Activated naive CD8-positive, alpha-beta T cell treated with anti-CD3 and anti-CD28 coated beads, Interleukin-2, amount 10 ng/mL, durations not matched to agents 7 days and 5 days (primary cell): ENCODE results near the gene MYO1B. TPM values are rescaled to one million over a fixed set of nuclear protein-coding genes. Genes with fewer than 3 reads are reported as not detected.
A peak's percentile ranks its signal among the peaks of the same experiment; 100 is the strongest.

ENCODE experiments used
- ATAC-seq: fragments of 150-1000 bp; cut with Tn5 transposase; one replicate; pipeline ENCODE4 v1.10.0; 2021; ENCODE audit warnings: low read depth, moderate library complexity
- POLR2A ChIA-PET: fragments of 350-600 bp; sonication (Branson Sonifier 250); formaldehyde crosslinking; loops from one replicate; lab custom pipeline; 2021; ENCODE audit warnings: antibody characterized with exemption; lab: Charles Lee
- DNase-seq: peaks from one replicate; pipeline ENCODE4 v3.0.0; 2021
- H3K27ac Mint-ChIP-seq: one replicate; pipeline ENCODE4 v1.8.0; 2022; ENCODE audit warnings: mild to moderate bottlenecking, mixed read lengths
- H3K27me3 Mint-ChIP-seq: one replicate; pipeline ENCODE4 v1.8.0; 2022; ENCODE audit warnings: mild to moderate bottlenecking, moderate library complexity, mixed read lengths
- H3K36me3 Mint-ChIP-seq: one replicate; pipeline ENCODE4 v1.8.0; 2021; ENCODE audit warnings: mild to moderate bottlenecking, mixed read lengths
- H3K4me1 Mint-ChIP-seq: one replicate; pipeline ENCODE4 v1.8.0; 2021; ENCODE audit warnings: mixed read lengths
- H3K4me3 Mint-ChIP-seq: one replicate; pipeline ENCODE4 v1.8.0; 2022; ENCODE audit warnings: mild to moderate bottlenecking, moderate library complexity, mixed read lengths
- H3K9me3 Mint-ChIP-seq: one replicate; pipeline ENCODE4 v1.8.0; 2021; ENCODE audit warnings: mixed read lengths
- total RNA-seq, 2 experiments: library from RNA; stranded (reverse); gene quantifications; one replicate each; pipeline ENCODE4 v1.2.3, GENCODE V29; 2021

MYO1B gene
- total RNA-seq, 2 experiments from 2014 or later: 3.2 to 3.9 TPM

GRCh38 chr2:191411472-191411871, 166.3 kb downstream of the MYO1B start:
- ATAC-seq (no peak), DNase-seq (no peak)
- Mint-ChIP-seq H3K36me3 (peaks cover 2% of the 10 kb centered on the region), H3K4me3 (no peak overlapping the region), H3K27me3 (no peaks in the 10 kb centered on the region), H3K9me3 (no peaks in the 10 kb centered on the region), H3K4me1 (no peaks in the 10 kb centered on the region), H3K27ac (no peak overlapping the region)
- POLR2A ChIA-PET: no interaction called here

GRCh38 chr2:191412353-191412752, 167.1 kb downstream of the MYO1B start:
- Mint-ChIP-seq H3K9me3 (no peaks in the 10 kb centered on the region), H3K27ac (no peak overlapping the region), H3K4me1 (no peaks in the 10 kb centered on the region), H3K27me3 (no peaks in the 10 kb centered on the region), H3K4me3 (no peak overlapping the region), H3K36me3 (peaks cover 2% of the 10 kb centered on the region)
- POLR2A ChIA-PET: no interaction called here
- ATAC-seq (no peak), DNase-seq (no peak)

GRCh38 chr2:191415101-191415500, 169.9 kb downstream of the MYO1B start:
- ATAC-seq: no peak

GRCh38 chr2:191415858-191416257, 170.7 kb downstream of the MYO1B start:
- ATAC-seq (no peak), DNase-seq (no peak)
- Mint-ChIP-seq H3K27me3 (no peaks in the 10 kb centered on the region), H3K4me1 (no peaks in the 10 kb centered on the region), H3K27ac (no peak overlapping the region), H3K4me3 (no peak overlapping the region), H3K9me3 (no peaks in the 10 kb centered on the region), H3K36me3 (peaks cover 2% of the 10 kb centered on the region)
- POLR2A ChIA-PET: no interaction called here

More at GRCh38 chr2:191415101-191415500, 169.9 kb downstream of the MYO1B start:
- Mint-ChIP-seq H3K4me1 (no peaks in the 10 kb centered on the region), H3K36me3 (peaks cover 2% of the 10 kb centered on the region), H3K9me3 (no peaks in the 10 kb centered on the region), H3K27ac (no peak overlapping the region), H3K4me3 (no peak overlapping the region), H3K27me3 (no peaks in the 10 kb centered on the region)
- DNase-seq: no peak
- POLR2A ChIA-PET: no interaction called here

GRCh38 chr2:191417746-191418145, 172.5 kb downstream of the MYO1B start:
- no peaks in the 10 kb centered on the region for H3K27me3 Mint-ChIP-seq
- H3K36me3 Mint-ChIP-seq: peaks cover 2% of the 10 kb centered on the region
- no peaks in the 10 kb centered on the region for H3K9me3 Mint-ChIP-seq
- DNase-seq (no peak), ATAC-seq (no peak)
- no peak overlapping the region for H3K4me3 Mint-ChIP-seq
- POLR2A ChIA-PET: no interaction called here
- H3K27ac Mint-ChIP-seq: no peak overlapping the region
- peaks cover 4% of the 10 kb centered on the region for H3K4me1 Mint-ChIP-seq

GRCh38 chr2:191421950-191422349, 176.7 kb downstream of the MYO1B start:
- POLR2A ChIA-PET: interaction anchor here (0.6 kb wide), 1 partner anchor 50 kb away, joined by 3 read pairs; no protein-coding TSS in a partner anchor
- Mint-ChIP-seq H3K4me3 (no peak overlapping the region), H3K27me3 (no peaks in the 10 kb centered on the region), H3K4me1 (peaks cover 4% of the 10 kb centered on the region), H3K27ac (no peak overlapping the region), H3K36me3 (no peaks in the 10 kb centered on the region), H3K9me3 (no peaks in the 10 kb centered on the region)
- DNase-seq: no peak
- ATAC-seq: peak; percentile 54

- peaks cover 2% of the 10 kb centered on the region for H3K4me1 Mint-ChIP-seq
- ATAC-seq (no peak), DNase-seq (no peak)
- no peak overlapping the region for H3K27ac Mint-ChIP-seq
- peaks cover 2% of the 10 kb centered on the region for H3K9me3 Mint-ChIP-seq
- POLR2A ChIA-PET: no interaction called here
- H3K4me3 Mint-ChIP-seq: no peak overlapping the region
- no peaks in the 10 kb centered on the region for H3K36me3 Mint-ChIP-seq
- H3K27me3 Mint-ChIP-seq: no peaks in the 10 kb centered on the region
Observed at GRCh38 chr2:191427031-191427430, 181.8 kb downstream of the MYO1B start.

GRCh38 chr2:191428141-191428540, 182.9 kb downstream of the MYO1B start:
- POLR2A ChIA-PET: no interaction called here
- Mint-ChIP-seq H3K4me3 (no peak overlapping the region), H3K27me3 (no peaks in the 10 kb centered on the region), H3K9me3 (peaks cover 2% of the 10 kb centered on the region), H3K4me1 (no peaks in the 10 kb centered on the region), H3K27ac (no peak overlapping the region), H3K36me3 (no peaks in the 10 kb centered on the region)
- DNase-seq: no peak
- ATAC-seq: no peak

GRCh38 chr2:191430476-191430875, 185.3 kb downstream of the MYO1B start:
- no peak overlapping the region for H3K4me3 Mint-ChIP-seq
- H3K27ac Mint-ChIP-seq: no peak overlapping the region
- no peak for DNase-seq
- peaks cover 2% of the 10 kb centered on the region for H3K9me3 Mint-ChIP-seq
- no peaks in the 10 kb centered on the region for H3K36me3 Mint-ChIP-seq
- H3K4me1 Mint-ChIP-seq: no peaks in the 10 kb centered on the region
- no peak for ATAC-seq
- H3K27me3 Mint-ChIP-seq: no peaks in the 10 kb centered on the region
- POLR2A ChIA-PET: no interaction called here

- Mint-ChIP-seq H3K4me1 (no peaks in the 10 kb centered on the region), H3K36me3 (no peaks in the 10 kb centered on the region), H3K27ac (no peak overlapping the region), H3K9me3 (peaks cover 2% of the 10 kb centered on the region), H3K27me3 (no peaks in the 10 kb centered on the region), H3K4me3 (no peak overlapping the region)
- DNase-seq (no peak), ATAC-seq (no peak)
- POLR2A ChIA-PET: no interaction called here
Observed at GRCh38 chr2:191432121-191432520, 186.9 kb downstream of the MYO1B start.

GRCh38 chr2:191434072-191434471, 188.9 kb downstream of the MYO1B start:
- Mint-ChIP-seq H3K27ac (no peak overlapping the region), H3K36me3 (no peaks in the 10 kb centered on the region), H3K9me3 (peaks cover 2% of the 10 kb centered on the region), H3K4me3 (no peak overlapping the region), H3K27me3 (no peaks in the 10 kb centered on the region), H3K4me1 (no peaks in the 10 kb centered on the region)
- no peak for DNase-seq
- no peak for ATAC-seq
- POLR2A ChIA-PET: no interaction called here

- H3K27me3 Mint-ChIP-seq: peaks cover 3% of the 10 kb centered on the region
- H3K9me3 Mint-ChIP-seq: peaks cover 2% of the 10 kb centered on the region
Observed at GRCh38 chr2:191435141-191435540, 189.9 kb downstream of the MYO1B start.

GRCh38 chr2:191436368-191437055, 191.3 kb downstream of the MYO1B start:
- no peak for ATAC-seq
- Mint-ChIP-seq H3K9me3 (peaks cover 2% of the 10 kb centered on the region), H3K27ac (no peak overlapping the region), H3K4me1 (no peaks in the 10 kb centered on the region), H3K27me3 (peaks cover 3% of the 10 kb centered on the region), H3K36me3 (no peaks in the 10 kb centered on the region), H3K4me3 (no peak overlapping the region)
- POLR2A ChIA-PET: no interaction called here
- no peak for DNase-seq

More at GRCh38 chr2:191435141-191435540, 189.9 kb downstream of the MYO1B start:
- Mint-ChIP-seq H3K36me3 (no peaks in the 10 kb centered on the region), H3K4me3 (no peak overlapping the region), H3K4me1 (no peaks in the 10 kb centered on the region), H3K27ac (no peak overlapping the region)
- POLR2A ChIA-PET: no interaction called here
- DNase-seq: no peak
- ATAC-seq: no peak

- Mint-ChIP-seq H3K27me3 (peaks cover 3% of the 10 kb centered on the region), H3K4me1 (no peaks in the 10 kb centered on the region), H3K36me3 (no peaks in the 10 kb centered on the region), H3K27ac (no peak overlapping the region), H3K9me3 (no peaks in the 10 kb centered on the region), H3K4me3 (no peak overlapping the region)
- ATAC-seq (no peak), DNase-seq (no peak)
- POLR2A ChIA-PET: no interaction called here
Observed at GRCh38 chr2:191439481-191439880, 194.3 kb downstream of the MYO1B start.
